NT2/D1 (cell line): ENCODE results near the gene UBE2J2.

ENCODE experiments used
- DNase-seq: peaks from one replicate; pipeline ENCODE4 v3.0.0-alpha.2; 2011; ENCODE audit warnings: low read depth, low spot score
- H3K27me3 ChIP-seq: 2 replicates; pipeline ENCODE4 v1.6.0; 2011; ENCODE audit warnings: mild to moderate bottlenecking; ENCODE audit not compliant: insufficient read length, insufficient read depth
- H3K36me3 ChIP-seq: 2 replicates; pipeline ENCODE4 v1.6.1; 2011; ENCODE audit warnings: mild to moderate bottlenecking, low read length, mixed read lengths; ENCODE audit not compliant: insufficient read depth, insufficient read length
- H3K4me1 ChIP-seq: 2 replicates; pipeline ENCODE4 v1.5.1; 2011; ENCODE audit not compliant: insufficient read depth, insufficient read length
- H3K4me3 ChIP-seq: 2 replicates; pipeline ENCODE4 v1.5.1; 2011; ENCODE audit warnings: low read depth; ENCODE audit not compliant: insufficient read length
- H3K9ac ChIP-seq: 2 replicates; pipeline ENCODE4 v1.6.0; 2011; ENCODE audit warnings: low read depth; ENCODE audit not compliant: insufficient read length
- H3K9me3 ChIP-seq: 2 replicates; pipeline ENCODE4 v1.5.1; 2011; ENCODE audit warnings: mild to moderate bottlenecking, low read length; ENCODE audit not compliant: insufficient read depth
- SUZ12 ChIP-seq: IDR thresholded peaks from 2 replicates; pipeline ENCODE4 v1.6.1; 2011; ENCODE audit not compliant: insufficient read length, insufficient read depth; ENCODE audit errors: extremely low read depth
- YY1 ChIP-seq: IDR thresholded peaks from 2 replicates; pipeline ENCODE4 v1.6.1; 2011; ENCODE audit not compliant: insufficient read length, insufficient read depth
- ZNF274 ChIP-seq: IDR thresholded peaks from 2 replicates; pipeline ENCODE4 v1.6.1; 2011; ENCODE audit warnings: mild to moderate bottlenecking, low read depth, low read length

UBE2J2 gene

GRCh38 chr1:1293263-1294249 lies 19.9 kb upstream of the UBE2J2 start:
- Histone ChIP-seq H3K36me3 (peaks cover 32% of the 10 kb centered on the region), H3K4me3 (no peak overlapping the region), H3K27me3 (no peaks in the 10 kb centered on the region), H3K9ac (no peak overlapping the region), H3K4me1 (peaks cover 8% of the 10 kb centered on the region), H3K9me3 (no peaks in the 10 kb centered on the region)
- DNase-seq, result no peak
- no peak for TF ChIP-seq YY1
- no peak for TF ChIP-seq SUZ12
- no peak for TF ChIP-seq ZNF274

GRCh38 chr1:1292851-1293250 lies 19.2 kb upstream of the UBE2J2 start:
- H3K4me1 ChIP-seq, result peaks cover 8% of the 10 kb centered on the region
- TF ChIP-seq ZNF274, result no peak
- peaks cover 28% of the 10 kb centered on the region for H3K36me3 ChIP-seq
- no peak for DNase-seq
- no peaks in the 10 kb centered on the region for H3K9me3 ChIP-seq
- H3K27me3 ChIP-seq, result no peaks in the 10 kb centered on the region
- no peak overlapping the region for H3K4me3 ChIP-seq
- no peak overlapping the region for H3K9ac ChIP-seq

- DNase-seq, result no peak
- no peak overlapping the region for H3K4me3 ChIP-seq
- peaks cover 24% of the 10 kb centered on the region for H3K36me3 ChIP-seq
- no peak overlapping the region for H3K9ac ChIP-seq
- TF ChIP-seq SUZ12, result no peak
- TF ChIP-seq ZNF274, result no peak
- no peak for TF ChIP-seq YY1
- H3K9me3 ChIP-seq, result no peaks in the 10 kb centered on the region
- H3K27me3 ChIP-seq, result no peaks in the 10 kb centered on the region
- H3K4me1 ChIP-seq, result peaks cover 8% of the 10 kb centered on the region
Measured at GRCh38 chr1:1292442-1292779, 18.8 kb upstream of the UBE2J2 start.

- DNase-seq, result no peak
- Histone ChIP-seq H3K4me3 (no peak overlapping the region), H3K36me3 (peaks cover 23% of the 10 kb centered on the region), H3K9ac (peak overlapping the region; percentile 42), H3K4me1 (peaks cover 8% of the 10 kb centered on the region), H3K9me3 (no peaks in the 10 kb centered on the region), H3K27me3 (no peaks in the 10 kb centered on the region)
- no peak for TF ChIP-seq SUZ12
- TF ChIP-seq YY1, result no peak
- no peak for TF ChIP-seq ZNF274
Measured at GRCh38 chr1:1291548-1292441, 18.1 kb upstream of the UBE2J2 start.

- H3K4me1 ChIP-seq, result peaks cover 8% of the 10 kb centered on the region
- TF ChIP-seq YY1 (no peak), SUZ12 (no peak), ZNF274 (no peak)
- H3K36me3 ChIP-seq, result peaks cover 18% of the 10 kb centered on the region
- H3K9ac ChIP-seq, result peak overlapping the region; percentile 42
- DNase-seq, result no peak
- no peak overlapping the region for H3K4me3 ChIP-seq
- H3K27me3 ChIP-seq, result no peaks in the 10 kb centered on the region
- H3K9me3 ChIP-seq, result no peaks in the 10 kb centered on the region
Measured at GRCh38 chr1:1291023-1291528, 17.4 kb upstream of the UBE2J2 start.

- no peak for TF ChIP-seq ZNF274
- TF ChIP-seq SUZ12, result no peak
- TF ChIP-seq YY1, result no peak
- Histone ChIP-seq H3K9me3 (no peaks in the 10 kb centered on the region), H3K4me3 (no peak overlapping the region), H3K27me3 (no peaks in the 10 kb centered on the region), H3K4me1 (peaks cover 8% of the 10 kb centered on the region), H3K36me3 (peaks cover 15% of the 10 kb centered on the region), H3K9ac (no peak overlapping the region)
- DNase-seq, result no peak
Measured at GRCh38 chr1:1290238-1290731, 16.6 kb upstream of the UBE2J2 start.

- H3K27me3 ChIP-seq, result no peaks in the 10 kb centered on the region
- H3K4me1 ChIP-seq, result peaks cover 10% of the 10 kb centered on the region
- H3K9me3 ChIP-seq, result no peaks in the 10 kb centered on the region
- TF ChIP-seq ZNF274 (no peak), YY1 (no peak), SUZ12 (no peak)
- no peaks in the 10 kb centered on the region for H3K36me3 ChIP-seq
- no peak overlapping the region for H3K9ac ChIP-seq
- no peak overlapping the region for H3K4me3 ChIP-seq
- DNase-seq, result no peak
Measured at GRCh38 chr1:1287288-1288110, 13.8 kb upstream of the UBE2J2 start.
